ACC112 (cell line): ENCODE measurements around the gene COPG1.
A peak's percentile ranks its signal among the peaks of the same experiment; 100 is the strongest.
"Not testable (repeated sequence)": the region's sequence is repeated elsewhere in the genome, so short reads cannot be mapped to it uniquely, and the experiment has no call there.

ENCODE experiments used
- H2AFZ ChIP-seq: fragments of 200-600 bp; sonication (generic); one replicate; pipeline ENCODE4 v1.6.0; 2017; ENCODE audit warnings: antibody characterized with exemption, low read length; ENCODE audit not compliant: unreplicated experiment
- H3K27ac ChIP-seq: fragments of 200-600 bp; sonication (generic); 2 replicates; pipeline ENCODE4 v1.5.1; 2014; ENCODE audit warnings: low read depth, mild to moderate bottlenecking, antibody characterized with exemption, low read length, moderate library complexity
- H3K27me3 ChIP-seq: fragments of 200-600 bp; sonication (generic); 2 replicates; pipeline ENCODE4 v1.6.1; 2014; ENCODE audit warnings: mild to moderate bottlenecking, antibody characterized with exemption, low read length, moderate library complexity, mixed read lengths; ENCODE audit not compliant: insufficient read depth
- H3K36me3 ChIP-seq: fragments of 200-600 bp; sonication (generic); 2 replicates; pipeline ENCODE4 v1.6.1; 2016; ENCODE audit warnings: mild to moderate bottlenecking, antibody characterized with exemption, low read length, moderate library complexity, mixed read lengths; ENCODE audit not compliant: insufficient read depth
- H3K4me1 ChIP-seq: fragments of 200-600 bp; sonication (generic); one replicate; pipeline ENCODE4 v1.6.1; 2016; ENCODE audit warnings: low read length, mixed read lengths; ENCODE audit not compliant: insufficient read depth, unreplicated experiment, control insufficient read depth
- H3K4me3 ChIP-seq: fragments of 200-600 bp; sonication (generic); 2 replicates; pipeline ENCODE4 v1.5.1; 2014; ENCODE audit warnings: mild to moderate bottlenecking, low read depth, low read length
- H3K79me2 ChIP-seq: fragments of 200-600 bp; sonication (generic); one replicate; pipeline ENCODE4 v1.6.0; 2016; ENCODE audit warnings: low read length; ENCODE audit not compliant: control insufficient read depth, unreplicated experiment, insufficient read depth

Gene COPG1

GRCh38 chr3:129261894-129262293, 12.5 kb downstream of the COPG1 start:
- Histone ChIP-seq H3K4me3 (no peak overlapping the region), H3K27ac (no peak overlapping the region), H3K4me1 (peaks cover 7% of the 10 kb centered on the region), H2AFZ (no peak overlapping the region), H3K27me3 (no peaks in the 10 kb centered on the region), H3K79me2 (peaks cover 12% of the 10 kb centered on the region), H3K36me3 (peaks cover 58% of the 10 kb centered on the region)

GRCh38 chr3:129263161-129263910, 13.9 kb downstream of the COPG1 start:
- peaks cover 15% of the 10 kb centered on the region for H3K79me2 ChIP-seq
- H3K36me3 ChIP-seq, result peaks cover 56% of the 10 kb centered on the region
- H3K4me3 ChIP-seq, result no peak overlapping the region
- no peaks in the 10 kb centered on the region for H3K27me3 ChIP-seq
- no peak overlapping the region for H2AFZ ChIP-seq
- H3K27ac ChIP-seq, result no peak overlapping the region
- peaks cover 7% of the 10 kb centered on the region for H3K4me1 ChIP-seq

GRCh38 chr3:129264994-129265393, 15.6 kb downstream of the COPG1 start:
- not testable (repeated sequence) for H3K4me1 ChIP-seq, H3K27me3 ChIP-seq, H3K4me3 ChIP-seq, H2AFZ ChIP-seq, H3K27ac ChIP-seq
- Histone ChIP-seq H3K36me3 (peaks cover 59% of the 10 kb centered on the region), H3K79me2 (peaks cover 12% of the 10 kb centered on the region)

GRCh38 chr3:129266651-129267050, 17.2 kb downstream of the COPG1 start:
- Histone ChIP-seq H3K36me3 (peaks cover 58% of the 10 kb centered on the region), H3K4me1 (peaks cover 7% of the 10 kb centered on the region), H3K79me2 (peaks cover 12% of the 10 kb centered on the region), H3K27ac (no peak overlapping the region), H3K27me3 (no peaks in the 10 kb centered on the region), H3K4me3 (no peak overlapping the region), H2AFZ (no peak overlapping the region)

GRCh38 chr3:129268396-129268795, 19.0 kb downstream of the COPG1 start:
- Histone ChIP-seq H3K79me2 (peaks cover 11% of the 10 kb centered on the region), H3K4me3 (no peak overlapping the region), H3K4me1 (peaks cover 7% of the 10 kb centered on the region), H2AFZ (no peak overlapping the region), H3K27me3 (no peaks in the 10 kb centered on the region), H3K27ac (no peak overlapping the region), H3K36me3 (peaks cover 65% of the 10 kb centered on the region)

- Histone ChIP-seq H2AFZ (no peak overlapping the region), H3K4me3 (no peak overlapping the region), H3K4me1 (no peaks in the 10 kb centered on the region), H3K27me3 (no peaks in the 10 kb centered on the region), H3K36me3 (peaks cover 54% of the 10 kb centered on the region), H3K27ac (no peak overlapping the region), H3K79me2 (peaks cover 4% of the 10 kb centered on the region)
Observed at GRCh38 chr3:129271674-129272073, 22.3 kb downstream of the COPG1 start.

- H3K36me3 ChIP-seq, result peaks cover 25% of the 10 kb centered on the region
- H3K4me1 ChIP-seq, result peaks cover 13% of the 10 kb centered on the region
- H3K27me3 ChIP-seq, result no peaks in the 10 kb centered on the region
- no peak overlapping the region for H3K27ac ChIP-seq
- no peak overlapping the region for H3K4me3 ChIP-seq
- H2AFZ ChIP-seq, result no peak overlapping the region
- H3K79me2 ChIP-seq, result peaks cover 12% of the 10 kb centered on the region
Observed at GRCh38 chr3:129276385-129276784, 27.0 kb downstream of the COPG1 start.

GRCh38 chr3:129277829-129278271, 28.4 kb downstream of the COPG1 start:
- no peak overlapping the region for H2AFZ ChIP-seq

GRCh38 chr3:129278439-129278965, 29.1 kb downstream of the COPG1 start, which contains the start of gene HMCES:
HMCES (plus strand) TSS chr3:129278870; CDS start chr3:129279733, 863 bp downstream.
- Histone ChIP-seq H3K4me3 (peak within 1 kb of the TSS; percentile 97), H3K79me2 (peaks cover 12% of the 10 kb centered on the region), H2AFZ (peak within 1 kb of the TSS; percentile 83), H3K27ac (peak within 1 kb of the TSS; percentile 89), H3K36me3 (peaks cover 15% of the 10 kb centered on the region), H3K27me3 (no peaks in the 10 kb centered on the region), H3K4me1 (peaks cover 27% of the 10 kb centered on the region)

More at GRCh38 chr3:129277829-129278271, 28.4 kb downstream of the COPG1 start:
- H3K4me1 ChIP-seq, result peaks cover 24% of the 10 kb centered on the region
- no peaks in the 10 kb centered on the region for H3K27me3 ChIP-seq
- H3K4me3 ChIP-seq, result peak overlapping the region; percentile 97
- H3K27ac ChIP-seq, result peak overlapping the region; percentile 89
- H3K36me3 ChIP-seq, result peaks cover 17% of the 10 kb centered on the region
- peaks cover 12% of the 10 kb centered on the region for H3K79me2 ChIP-seq

GRCh38 chr3:129278966-129279906, 29.8 kb downstream of the COPG1 start:
- Histone ChIP-seq H3K27ac (peak overlapping the region; percentile 89), H3K79me2 (peaks cover 15% of the 10 kb centered on the region), H3K36me3 (peaks cover 15% of the 10 kb centered on the region; the same call in 1 of the 2 replicates), H3K27me3 (no peaks in the 10 kb centered on the region), H2AFZ (peak overlapping the region; percentile 83), H3K4me1 (peaks cover 27% of the 10 kb centered on the region), H3K4me3 (peak overlapping the region; percentile 97)
